Loucy (cell line): Measurements from ENCODE around the gene GCK.

Experiments
- H2AFZ ChIP-seq: fragments of 200-600 bp; sonication (generic); 2 replicates; pipeline ENCODE4 v1.6.0; 2016; ENCODE audit warnings: antibody characterized with exemption, mild to moderate bottlenecking, low read length, moderate library complexity
- H3F3A ChIP-seq: fragments of 200-600 bp; 2 replicates; pipeline ENCODE4 v1.6.0; 2016; ENCODE audit warnings: antibody characterized with exemption, low read depth, mild to moderate bottlenecking
- H3K27me3 ChIP-seq: fragments of 200-600 bp; sonication (generic); 2 replicates; pipeline ENCODE4 v1.6.1; 2014; ENCODE audit warnings: low read length, mild to moderate bottlenecking; ENCODE audit not compliant: insufficient read depth, poor library complexity, severe bottlenecking
- H3K36me3 ChIP-seq: fragments of 200-600 bp; sonication (generic); 2 replicates; pipeline ENCODE4 v1.6.1; 2016; ENCODE audit warnings: low read length; ENCODE audit not compliant: insufficient read depth
- H3K4me1 ChIP-seq: fragments of 200-600 bp; sonication (generic); 2 replicates; pipeline ENCODE4 v1.5.1; 2014; ENCODE audit warnings: low read length, mild to moderate bottlenecking; ENCODE audit not compliant: insufficient read depth, poor library complexity, severe bottlenecking
- H3K4me2 ChIP-seq: fragments of 200-600 bp; sonication (generic); 2 replicates; pipeline ENCODE4 v1.6.0; 2014; ENCODE audit warnings: antibody characterized with exemption, low read length, low read depth, mild to moderate bottlenecking; ENCODE audit not compliant: poor library complexity, severe bottlenecking
- H3K4me3 ChIP-seq: fragments of 200-600 bp; sonication (generic); 2 replicates; pipeline ENCODE4 v1.5.1; 2014; ENCODE audit warnings: low read length, mild to moderate bottlenecking, mixed read lengths; ENCODE audit not compliant: poor library complexity, severe bottlenecking
- H3K79me2 ChIP-seq: fragments of 200-600 bp; sonication (generic); 2 replicates; pipeline ENCODE4 v1.6.1; 2014; ENCODE audit warnings: low read length; ENCODE audit not compliant: insufficient read depth
- H3K9ac ChIP-seq: fragments of 200-600 bp; sonication (generic); 2 replicates; pipeline ENCODE4 v1.6.0; 2014; ENCODE audit warnings: mild to moderate bottlenecking, low read depth, low read length, moderate library complexity; ENCODE audit not compliant: poor library complexity, severe bottlenecking
- H3K9me2 ChIP-seq: fragments of 200-600 bp; sonication (generic); replicated peaks from 2 replicates; pipeline ENCODE4 v1.6.1; 2016; ENCODE audit warnings: low read depth, low read length, mixed read lengths
- H3K9me3 ChIP-seq: fragments of 200-600 bp; sonication (generic); 2 replicates; pipeline ENCODE4 v1.6.1; 2014; ENCODE audit warnings: mild to moderate bottlenecking, antibody characterized with exemption, low read length, low read depth; ENCODE audit not compliant: insufficient read depth
- H4K20me1 ChIP-seq: fragments of 200-600 bp; sonication (generic); 2 replicates; pipeline ENCODE4 v1.6.0; 2014; ENCODE audit warnings: antibody characterized with exemption, low read length, mild to moderate bottlenecking; ENCODE audit not compliant: insufficient read depth, poor library complexity, severe bottlenecking
- EZH2phosphoT487 ChIP-seq: fragments of 200-600 bp; IDR thresholded peaks from 2 replicates; pipeline ENCODE4 v1.6.1; 2018; ENCODE audit warnings: antibody characterized with exemption, mild to moderate bottlenecking, moderate library complexity, borderline replicate concordance
- TF ChIP-seq, protein P1 (sequence below): fragments of 200-600 bp; sonication (generic); conservative IDR thresholded peaks from 2 replicates; pipeline ENCODE4 v1.5.1; 2014; ENCODE audit warnings: mild to moderate bottlenecking, antibody characterized with exemption, low read length

GCK gene

GRCh38 chr7:44140341-44140740 lies 48.9 kb downstream of the GCK start:
- Histone ChIP-seq H3K36me3 (no peaks in the 10 kb centered on the region), H4K20me1 (no peaks in the 10 kb centered on the region), H3K4me1 (no peaks in the 10 kb centered on the region), H3K27me3 (no peaks in the 10 kb centered on the region), H2AFZ (no peak overlapping the region), H3F3A (no peaks in the 10 kb centered on the region), H3K9me3 (no peaks in the 10 kb centered on the region), H3K79me2 (no peaks in the 10 kb centered on the region), H3K4me3 (no peak overlapping the region), H3K9ac (no peak overlapping the region), H3K4me2 (no peak overlapping the region), H3K9me2 (no peaks in the 10 kb centered on the region)
- TF ChIP-seq EZH2phosphoT487 = no peak
- TF ChIP-seq, protein P1, sequence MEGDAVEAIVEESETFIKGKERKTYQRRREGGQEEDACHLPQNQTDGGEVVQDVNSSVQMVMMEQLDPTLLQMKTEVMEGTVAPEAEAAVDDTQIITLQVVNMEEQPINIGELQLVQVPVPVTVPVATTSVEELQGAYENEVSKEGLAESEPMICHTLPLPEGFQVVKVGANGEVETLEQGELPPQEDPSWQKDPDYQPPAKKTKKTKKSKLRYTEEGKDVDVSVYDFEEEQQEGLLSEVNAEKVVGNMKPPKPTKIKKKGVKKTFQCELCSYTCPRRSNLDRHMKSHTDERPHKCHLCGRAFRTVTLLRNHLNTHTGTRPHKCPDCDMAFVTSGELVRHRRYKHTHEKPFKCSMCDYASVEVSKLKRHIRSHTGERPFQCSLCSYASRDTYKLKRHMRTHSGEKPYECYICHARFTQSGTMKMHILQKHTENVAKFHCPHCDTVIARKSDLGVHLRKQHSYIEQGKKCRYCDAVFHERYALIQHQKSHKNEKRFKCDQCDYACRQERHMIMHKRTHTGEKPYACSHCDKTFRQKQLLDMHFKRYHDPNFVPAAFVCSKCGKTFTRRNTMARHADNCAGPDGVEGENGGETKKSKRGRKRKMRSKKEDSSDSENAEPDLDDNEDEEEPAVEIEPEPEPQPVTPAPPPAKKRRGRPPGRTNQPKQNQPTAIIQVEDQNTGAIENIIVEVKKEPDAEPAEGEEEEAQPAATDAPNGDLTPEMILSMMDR = no peak

GRCh38 chr7:44139311-44140010 lies 49.8 kb downstream of the GCK start:
- H4K20me1 ChIP-seq = no peaks in the 10 kb centered on the region
- no peaks in the 10 kb centered on the region for H3K9me2 ChIP-seq
- no peak for TF ChIP-seq EZH2phosphoT487
- TF ChIP-seq, protein P1 = no peak
- no peaks in the 10 kb centered on the region for H3K9me3 ChIP-seq
- no peaks in the 10 kb centered on the region for H3F3A ChIP-seq
- H3K79me2 ChIP-seq = no peaks in the 10 kb centered on the region
- no peak overlapping the region for H2AFZ ChIP-seq
- no peak overlapping the region for H3K4me3 ChIP-seq
- no peak overlapping the region for H3K4me2 ChIP-seq
- H3K9ac ChIP-seq = no peak overlapping the region
- H3K4me1 ChIP-seq = no peaks in the 10 kb centered on the region
- no peaks in the 10 kb centered on the region for H3K27me3 ChIP-seq
- H3K36me3 ChIP-seq = no peaks in the 10 kb centered on the region

- Histone ChIP-seq H3K9me3 (no peaks in the 10 kb centered on the region), H3K9ac (no peak overlapping the region), H3K9me2 (no peaks in the 10 kb centered on the region), H3K4me2 (no peak overlapping the region), H3K4me3 (no peak overlapping the region), H3K4me1 (no peaks in the 10 kb centered on the region), H3K36me3 (no peaks in the 10 kb centered on the region), H3K27me3 (no peaks in the 10 kb centered on the region), H4K20me1 (no peaks in the 10 kb centered on the region), H2AFZ (no peak overlapping the region), H3F3A (no peaks in the 10 kb centered on the region), H3K79me2 (no peaks in the 10 kb centered on the region)
- TF ChIP-seq, protein P1 = no peak
- no peak for TF ChIP-seq EZH2phosphoT487
These were observed 50.5 kb downstream of the GCK start for GRCh38 chr7:44138698-44139097.
